SH-SY5Y (cell line): ENCODE measurements around the gene NOL4L.

Experiments used
- GATA2 ChIP-seq: IDR thresholded peaks from 2 replicates; pipeline ENCODE4 v1.6.1; 2011; ENCODE audit warnings: mild to moderate bottlenecking, low read depth, low read length
- GATA3 ChIP-seq: IDR thresholded peaks from 2 replicates; pipeline ENCODE4 v1.6.1; 2011; ENCODE audit warnings: low read depth, mild to moderate bottlenecking, low read length, moderate library complexity

Gene NOL4L

DNA sequence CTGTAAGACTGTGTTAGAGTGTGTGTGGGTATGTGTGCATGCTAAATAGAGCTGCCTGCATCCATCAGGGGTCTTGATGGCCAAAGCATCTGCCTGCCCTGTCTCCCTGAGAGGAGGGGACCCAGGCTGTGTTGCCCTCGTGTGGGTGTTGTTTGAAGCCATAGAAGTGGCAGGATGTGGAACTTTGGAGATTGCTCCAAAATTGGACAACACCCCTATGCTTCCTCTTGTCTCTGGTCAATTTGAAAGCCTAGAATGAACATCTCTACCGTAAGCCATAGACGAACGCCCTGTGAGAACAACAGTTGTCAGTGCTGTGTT, 144.4 kb downstream of the NOL4L start:
- TF ChIP-seq GATA3: no peak
- no peak for TF ChIP-seq GATA2

DNA sequence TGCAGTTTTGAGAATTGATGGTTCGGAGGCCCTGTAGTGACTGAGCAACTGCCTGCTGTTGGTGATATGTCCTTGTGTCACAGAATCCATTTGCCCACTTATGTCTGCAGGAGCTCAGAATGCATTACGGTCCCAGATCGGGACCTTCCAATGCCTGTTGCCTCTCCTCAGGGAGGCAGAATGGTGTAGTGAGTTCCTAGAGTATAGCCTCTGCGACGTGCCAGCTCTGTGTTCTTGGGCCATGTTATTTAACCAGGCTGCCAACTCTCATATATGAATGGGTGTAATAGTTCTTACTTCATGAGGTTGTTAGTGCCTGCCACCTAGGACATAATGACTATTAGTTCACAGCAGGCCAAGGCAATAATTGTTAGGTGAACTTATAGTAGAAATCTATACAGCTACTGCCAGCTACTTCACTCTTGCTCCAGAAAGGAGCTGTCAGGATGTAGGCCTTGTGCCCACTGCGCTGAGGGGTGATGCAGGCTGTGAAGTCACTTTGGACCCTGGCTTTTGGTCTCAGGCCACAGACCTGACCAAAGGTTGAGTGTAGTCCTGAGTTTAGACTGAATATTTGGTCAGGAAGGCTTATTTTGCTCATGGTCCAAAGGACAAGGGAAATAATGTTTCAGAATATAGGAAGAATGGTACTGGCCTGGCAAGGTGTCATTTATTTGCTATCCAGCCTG, 144.9 kb downstream of the NOL4L start:
- TF ChIP-seq GATA3 (no peak), GATA2 (no peak)

DNA sequence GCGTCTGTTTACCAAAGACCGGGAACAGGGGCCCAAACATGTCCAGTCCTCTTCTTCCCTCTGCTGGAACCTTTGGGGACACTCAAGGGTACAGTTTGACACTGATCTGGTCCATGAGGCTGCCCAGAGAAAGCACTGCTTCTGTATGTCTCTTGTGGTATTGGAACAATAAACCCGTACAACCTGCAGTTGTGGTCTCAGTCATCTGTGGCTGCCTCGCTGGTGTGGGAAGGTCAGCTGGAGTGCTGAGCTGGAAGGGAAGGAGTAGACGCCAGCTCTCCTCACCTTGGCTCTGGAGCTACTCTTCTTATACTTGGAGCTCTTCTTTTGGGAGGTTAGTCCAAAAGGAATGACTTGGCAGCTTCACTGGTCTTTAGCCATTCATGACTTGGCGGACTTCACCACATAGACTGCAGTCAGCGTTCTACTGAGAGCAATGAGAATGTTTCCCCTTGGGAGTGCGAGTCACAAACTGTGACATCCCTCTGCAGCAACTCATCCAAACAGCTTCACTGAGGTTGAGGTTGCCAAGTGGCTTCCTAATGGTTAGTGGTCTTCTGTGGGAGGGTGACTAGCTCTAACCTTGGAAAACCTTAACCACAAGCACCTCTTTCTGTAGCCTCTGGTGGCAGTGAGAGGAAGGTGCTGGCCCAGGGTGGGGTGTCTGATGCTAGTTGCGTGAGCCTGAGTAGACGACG, 145.9 kb downstream of the NOL4L start:
- no peak for TF ChIP-seq GATA2
- TF ChIP-seq GATA3: no peak

DNA sequence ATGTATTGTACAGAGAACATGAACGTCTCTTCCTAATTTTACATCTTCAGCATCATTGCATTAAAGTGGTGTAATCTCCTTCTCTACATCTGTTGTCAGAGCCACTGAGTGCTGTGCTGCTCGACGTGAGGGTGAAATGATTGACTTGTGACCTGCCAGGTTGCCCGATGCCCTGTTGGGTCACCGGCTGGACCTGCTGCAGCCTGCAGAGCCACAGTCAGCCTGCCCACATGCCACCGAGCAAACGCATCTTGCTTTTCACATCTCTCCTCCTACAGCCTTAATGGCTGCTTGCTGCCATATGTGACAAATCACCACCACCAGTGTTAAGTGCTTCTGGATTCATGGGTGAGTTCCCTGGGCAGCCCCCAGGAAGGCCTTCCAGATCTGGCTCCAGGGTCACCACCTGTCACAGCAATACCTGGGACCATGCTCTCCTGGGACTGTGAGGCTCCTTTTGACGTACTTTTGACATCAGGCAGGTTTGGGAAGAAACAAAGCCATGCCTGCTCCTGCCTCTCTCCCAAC, 146.7 kb downstream of the NOL4L start:
- TF ChIP-seq GATA2 (no peak), GATA3 (no peak)

DNA sequence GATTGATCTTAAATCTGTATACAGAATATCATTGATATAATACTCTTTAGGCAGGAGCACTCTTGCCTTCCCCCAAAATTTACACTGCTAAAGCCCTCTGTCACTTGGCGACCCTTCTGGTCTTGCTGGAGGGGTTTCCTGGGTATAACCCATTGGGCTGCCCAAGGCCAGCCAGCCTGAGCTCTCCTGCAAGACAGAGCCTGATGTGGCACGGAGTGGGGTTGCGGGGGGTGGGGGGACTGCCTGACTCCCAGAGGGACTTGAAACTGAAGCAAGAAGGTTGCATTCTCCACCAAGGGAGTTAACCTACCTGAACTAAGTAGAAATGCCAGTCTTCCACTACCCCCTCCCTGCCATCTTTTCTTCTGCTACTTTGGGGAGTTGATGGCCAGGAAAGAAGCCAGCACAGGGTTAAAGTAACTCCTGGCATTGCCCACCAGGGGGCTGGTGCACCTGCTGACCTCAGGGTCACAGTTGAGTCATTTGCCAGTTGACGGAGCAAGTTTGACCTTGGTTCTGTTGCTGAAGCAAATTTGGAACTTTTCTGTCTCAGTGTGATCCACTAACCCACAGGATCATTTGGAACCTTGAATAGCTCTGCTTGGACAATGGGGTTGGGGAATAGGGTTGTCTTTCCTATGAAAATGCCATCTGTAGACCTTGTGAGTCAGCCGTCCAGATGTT, 147.6 kb downstream of the NOL4L start:
- no peak for TF ChIP-seq GATA3
- TF ChIP-seq GATA2: no peak

DNA sequence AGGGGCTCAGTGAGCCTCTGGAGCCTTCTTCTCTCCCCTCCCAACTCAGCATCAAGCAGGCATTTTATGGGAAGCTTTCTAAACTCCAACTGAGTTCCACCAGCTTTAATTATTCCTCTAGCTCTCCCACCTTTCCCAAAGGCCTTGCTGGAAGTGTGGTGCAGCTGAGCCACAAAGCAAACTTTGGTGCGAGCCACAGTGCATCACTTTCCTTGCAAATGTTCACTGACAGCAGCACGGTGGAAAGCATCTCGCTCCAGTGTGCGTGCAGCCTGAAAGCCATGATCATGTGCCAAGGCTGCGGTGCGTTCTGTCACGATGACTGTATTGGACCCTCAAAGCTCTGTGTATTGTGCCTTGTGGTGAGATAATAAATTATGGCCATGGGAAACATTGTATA, 148.2 kb downstream of the NOL4L start:
- TF ChIP-seq GATA3 (no peak), GATA2 (no peak)

DNA sequence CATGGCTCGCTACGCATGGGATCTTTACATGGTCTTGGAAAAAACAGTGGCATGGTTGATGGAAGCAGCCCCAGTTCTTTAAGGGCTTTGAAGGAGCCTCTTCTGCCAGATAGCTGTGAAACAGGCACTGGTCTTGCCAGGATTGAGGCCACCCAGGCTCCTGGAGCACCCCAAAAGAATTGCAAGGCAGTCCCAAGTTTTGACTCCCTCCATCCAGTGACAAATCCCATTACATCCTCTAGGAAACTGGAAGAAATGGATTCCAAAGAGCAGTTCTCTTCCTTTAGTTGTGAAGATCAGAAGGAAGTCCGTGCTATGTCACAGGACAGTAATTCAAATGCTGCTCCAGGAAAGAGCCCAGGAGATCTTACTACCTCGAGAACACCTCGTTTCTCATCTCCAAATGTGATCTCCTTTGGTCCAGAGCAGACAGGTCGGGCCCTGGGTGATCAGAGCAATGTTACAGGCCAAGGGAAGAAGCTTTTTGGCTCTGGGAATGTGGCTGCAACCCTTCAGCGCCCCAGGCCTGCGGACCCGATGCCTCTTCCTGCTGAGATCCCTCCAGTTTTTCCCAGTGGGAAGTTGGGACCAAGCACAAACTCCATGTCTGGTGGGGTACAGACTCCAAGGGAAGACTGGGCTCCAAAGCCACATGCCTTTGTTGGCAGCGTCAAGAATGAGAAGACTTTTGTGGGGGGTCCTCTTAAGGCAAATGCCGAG, 148.8 kb downstream of the NOL4L start:
- TF ChIP-seq GATA3 (no peak), GATA2 (no peak)

DNA sequence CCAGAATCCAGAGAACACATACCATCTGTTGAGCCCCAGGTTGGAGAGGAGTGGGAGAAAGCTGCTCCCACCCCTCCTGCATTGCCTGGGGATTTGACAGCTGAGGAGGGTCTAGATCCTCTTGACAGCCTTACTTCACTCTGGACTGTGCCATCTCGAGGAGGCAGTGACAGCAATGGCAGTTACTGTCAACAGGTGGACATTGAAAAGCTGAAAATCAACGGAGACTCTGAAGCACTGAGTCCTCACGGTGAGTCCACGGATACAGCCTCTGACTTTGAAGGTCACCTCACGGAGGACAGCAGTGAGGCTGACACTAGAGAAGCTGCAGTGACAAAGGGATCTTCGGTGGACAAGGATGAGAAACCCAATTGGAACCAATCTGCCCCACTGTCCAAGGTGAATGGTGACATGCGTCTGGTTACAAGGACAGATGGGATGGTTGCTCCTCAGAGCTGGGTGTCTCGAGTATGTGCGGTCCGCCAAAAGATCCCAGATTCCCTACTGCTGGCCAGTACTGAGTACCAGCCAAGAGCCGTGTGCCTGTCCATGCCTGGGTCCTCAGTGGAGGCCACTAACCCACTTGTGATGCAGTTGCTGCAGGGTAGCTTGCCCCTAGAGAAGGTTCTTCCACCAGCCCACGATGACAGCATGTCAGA, 149.6 kb downstream of the NOL4L start:
- TF ChIP-seq GATA2 (no peak), GATA3 (no peak)

DNA sequence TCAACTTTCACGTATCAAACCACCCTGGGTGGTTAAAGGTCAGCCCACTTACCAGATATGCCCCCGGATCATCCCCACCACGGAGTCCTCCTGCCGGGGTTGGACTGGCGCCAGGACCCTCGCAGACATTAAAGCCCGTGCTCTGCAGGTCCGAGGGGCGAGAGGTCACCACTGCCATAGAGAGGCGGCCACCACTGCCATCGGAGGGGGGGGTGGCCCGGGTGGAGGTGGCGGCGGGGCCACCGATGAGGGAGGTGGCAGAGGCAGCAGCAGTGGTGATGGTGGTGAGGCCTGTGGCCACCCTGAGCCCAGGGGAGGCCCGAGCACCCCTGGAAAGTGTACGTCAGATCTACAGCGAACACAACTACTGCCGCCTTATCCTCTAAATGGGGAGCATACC, 150.7 kb downstream of the NOL4L start:
- no peak for TF ChIP-seq GATA2
- no peak for TF ChIP-seq GATA3

DNA sequence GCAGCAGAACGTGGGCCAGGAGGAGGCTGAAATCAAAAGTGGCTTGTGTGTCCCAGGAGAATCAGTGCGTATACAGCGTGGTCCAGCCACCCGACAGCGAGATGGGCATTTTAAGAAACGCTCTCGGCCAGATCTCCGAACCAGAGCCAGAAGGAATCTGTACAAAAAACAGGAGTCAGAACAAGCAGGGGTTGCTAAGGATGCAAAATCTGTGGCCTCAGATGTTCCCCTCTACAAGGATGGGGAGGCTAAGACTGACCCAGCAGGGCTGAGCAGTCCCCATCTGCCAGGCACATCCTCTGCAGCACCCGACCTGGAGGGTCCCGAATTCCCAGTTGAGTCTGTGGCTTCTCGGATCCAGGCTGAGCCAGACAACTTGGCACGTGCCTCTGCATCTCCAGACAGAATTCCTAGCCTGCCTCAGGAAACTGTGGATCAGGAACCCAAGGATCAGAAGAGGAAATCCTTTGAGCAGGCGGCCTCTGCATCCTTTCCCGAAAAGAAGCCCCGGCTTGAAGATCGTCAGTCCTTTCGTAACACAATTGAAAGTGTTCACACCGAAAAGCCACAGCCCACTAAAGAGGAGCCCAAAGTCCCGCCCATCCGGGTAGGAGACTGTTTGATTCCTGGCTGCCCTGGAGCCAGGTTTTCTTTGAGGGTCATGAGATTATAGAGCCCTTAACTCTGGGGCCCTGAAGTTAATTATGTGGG, 151.7 kb downstream of the NOL4L start:
- no peak for TF ChIP-seq GATA2
- no peak for TF ChIP-seq GATA3

DNA sequence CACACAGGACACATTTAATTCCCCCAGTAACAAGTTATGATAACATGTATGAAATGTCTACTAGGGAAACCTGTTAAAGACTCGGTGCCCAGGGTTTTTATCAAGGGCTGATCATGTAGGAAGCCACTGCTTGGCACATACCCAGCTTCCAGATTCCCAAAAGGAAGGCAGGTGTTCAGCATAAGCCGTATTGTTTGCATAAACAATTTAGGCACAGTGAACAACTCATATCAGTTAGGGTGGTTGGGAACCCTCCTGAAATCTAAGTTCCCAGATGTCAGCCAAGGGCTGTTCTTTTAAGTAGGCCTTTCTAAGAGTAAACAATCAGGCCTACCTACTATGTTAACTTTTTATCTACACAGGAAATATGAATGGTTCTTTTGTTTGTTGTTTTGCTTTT, 152.9 kb downstream of the NOL4L start:
- TF ChIP-seq GATA2 (no peak), GATA3 (no peak)

DNA sequence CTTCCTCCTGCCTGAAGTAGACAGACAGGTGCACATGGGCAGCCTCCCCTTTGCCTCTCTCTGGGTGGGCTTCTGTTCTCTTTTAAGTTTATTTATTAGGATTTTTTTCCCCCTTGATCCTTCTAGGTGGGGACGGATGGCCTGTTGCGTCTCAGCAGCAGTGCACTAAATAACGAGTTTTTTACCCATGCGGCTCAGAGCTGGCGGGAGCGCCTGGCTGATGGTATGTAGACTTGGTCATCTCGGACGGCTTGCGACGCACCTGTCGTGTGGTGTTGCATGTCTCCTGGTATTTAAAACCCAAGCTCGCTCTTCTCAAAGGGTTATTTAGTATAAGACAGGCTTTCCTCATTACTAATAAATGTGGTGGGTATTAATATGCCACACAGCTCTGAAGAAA, 153.7 kb downstream of the NOL4L start:
- TF ChIP-seq GATA2 (no peak), GATA3 (no peak)

DNA sequence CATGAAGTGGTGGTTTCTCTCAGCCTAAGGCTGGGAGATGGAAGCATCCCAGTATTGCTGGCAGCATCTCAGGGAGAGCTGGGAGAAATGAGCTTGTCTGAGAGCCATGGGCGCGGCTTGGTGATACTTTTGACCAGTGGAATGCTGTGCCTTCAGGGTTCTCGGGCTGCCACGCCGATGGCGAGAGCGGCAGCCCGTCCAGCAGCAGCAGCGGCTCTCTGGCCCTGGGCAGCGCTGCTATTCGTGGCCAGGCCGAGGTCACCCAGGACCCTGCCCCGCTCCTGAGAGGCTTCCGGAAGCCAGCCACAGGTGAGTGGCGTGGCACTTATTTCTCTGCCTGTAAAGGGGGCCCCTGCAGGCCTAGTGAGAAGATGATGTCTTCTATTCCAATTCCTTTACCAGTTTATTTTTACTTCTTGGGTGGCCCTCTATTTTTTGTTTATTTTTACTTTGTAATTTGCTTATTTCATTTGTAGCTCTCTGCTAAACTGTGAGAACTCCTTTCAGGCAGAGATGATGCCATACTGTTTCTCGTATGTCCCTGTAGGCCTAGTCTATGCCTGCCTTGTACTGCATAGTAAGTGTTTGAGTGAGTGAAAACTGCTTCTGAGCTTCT, 155.3 kb downstream of the NOL4L start:
- TF ChIP-seq GATA2: no peak
- TF ChIP-seq GATA3: no peak

DNA sequence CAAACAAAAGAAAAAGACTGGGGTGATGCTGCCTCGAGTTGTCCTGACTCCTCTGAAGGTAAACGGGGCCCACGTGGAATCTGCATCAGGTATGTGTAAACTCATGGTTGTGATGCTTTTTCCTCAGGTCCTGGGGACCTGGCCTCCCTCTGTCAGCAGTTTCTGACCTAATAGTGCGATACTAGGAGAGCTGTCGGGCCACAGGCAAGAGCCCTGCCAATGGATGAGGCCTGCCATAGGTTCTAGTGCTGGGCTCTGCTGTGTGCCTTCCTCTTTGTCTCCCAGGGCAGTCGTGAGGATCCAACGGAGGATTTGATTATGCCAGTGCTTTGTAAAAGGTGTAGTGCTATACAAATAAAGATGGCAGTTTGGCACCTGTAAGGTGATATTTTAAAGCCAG, 155.8 kb downstream of the NOL4L start:
- TF ChIP-seq GATA3: no peak
- no peak for TF ChIP-seq GATA2
